Activated CD4-positive, alpha-beta T cell treated with anti-CD3 and anti-CD28 coated beads for 36 hours (primary cell): Measurements from ENCODE around the gene TRPM3. TPM values are rescaled to one million over a fixed set of nuclear protein-coding genes. Genes with fewer than 3 reads are reported as not detected.

ENCODE experiments used
- ATAC-seq: fragments of 200-7000 bp; cut with Tn5 transposase; one replicate; pipeline ENCODE4 v1.10.0; 2021; ENCODE audit warnings: mild to moderate bottlenecking, moderate library complexity
- CTCF ChIA-PET: fragments of 350-600 bp; sonication (Branson Sonifier 250); formaldehyde crosslinking; loops from one replicate; lab custom pipeline; 2021; ENCODE audit warnings: antibody characterized with exemption; lab: Charles Lee
- POLR2A ChIA-PET: fragments of 350-600 bp; sonication (Branson Sonifier 250); formaldehyde crosslinking; loops from one replicate; lab custom pipeline; 2021; ENCODE audit warnings: antibody characterized with exemption, inconsistent platforms; lab: Charles Lee
- DNase-seq: peaks from one replicate; pipeline ENCODE4 v3.0.0-alpha.2; 2020
- H3K27ac Mint-ChIP-seq: one replicate; pipeline ENCODE4 v1.8.0; 2021; ENCODE audit warnings: mixed read lengths
- H3K27me3 Mint-ChIP-seq: one replicate; pipeline ENCODE4 v1.8.0; 2021; ENCODE audit warnings: mixed read lengths
- H3K36me3 Mint-ChIP-seq: one replicate; pipeline ENCODE4 v1.8.0; 2021; ENCODE audit warnings: low read depth, mixed read lengths
- H3K4me1 Mint-ChIP-seq: one replicate; pipeline ENCODE4 v1.8.0; 2021; ENCODE audit warnings: mixed read lengths
- H3K4me3 Mint-ChIP-seq: one replicate; pipeline ENCODE4 v1.8.0; 2021; ENCODE audit warnings: mild to moderate bottlenecking, moderate library complexity, mixed read lengths
- H3K9me3 Mint-ChIP-seq: one replicate; pipeline ENCODE4 v1.8.0; 2021; ENCODE audit warnings: low read depth, mixed read lengths
- intact Hi-C, 2 experiments: fragments of 100-400 bp; cut with DNase I in 1 of 2; cut with micrococcal nuclease in 1 of 2; formaldehyde crosslinking; loops; one replicate each; pipeline versions ENCODE4 v1.14.2 to v1.15.1; 2022 to 2024; cut with DNase I, micrococcal nuclease
- total RNA-seq, 2 experiments: library from RNA; stranded (reverse); gene quantifications; one replicate each; pipeline ENCODE4 v1.2.3, GENCODE V29; 2021

TRPM3 gene
- total RNA-seq = not detected

- intact Hi-C loops = no loop called here
- CTCF ChIA-PET = no interaction called here
- Mint-ChIP-seq H3K9me3 (no peaks in the 10 kb centered on the region), H3K4me1 (no peaks in the 10 kb centered on the region), H3K27ac (no peak within 1 kb of the TSS), H3K27me3 (peaks cover 22% of the 10 kb centered on the region), H3K36me3 (no peaks in the 10 kb centered on the region), H3K4me3 (no peak within 1 kb of the TSS)
- ATAC-seq = no peak
- POLR2A ChIA-PET = no interaction called here
- DNase-seq = no peak
These were observed at the start of gene TRPM3 for GRCh38 chr9:71121275-71122021. Gene TRPM3, minus strand, starts transcription at chr9:71121621. Its CDS starts 267 bp downstream, at chr9:71121354.

GRCh38 chr9:71168418-71168817, 47.0 kb upstream of the TRPM3 start:
- ATAC-seq = no peak
- no peak overlapping the region for H3K27ac Mint-ChIP-seq
- no peak overlapping the region for H3K4me3 Mint-ChIP-seq
- no peaks in the 10 kb centered on the region for H3K4me1 Mint-ChIP-seq
- H3K27me3 Mint-ChIP-seq = no peaks in the 10 kb centered on the region
- intact Hi-C loops = no loop called here
- ChIA-PET POLR2A (no interaction called here), CTCF (no interaction called here)
- no peaks in the 10 kb centered on the region for H3K36me3 Mint-ChIP-seq
- peaks cover 7% of the 10 kb centered on the region for H3K9me3 Mint-ChIP-seq
- DNase-seq = no peak

GRCh38 chr9:71162126-71162525, 40.7 kb upstream of the TRPM3 start:
- CTCF ChIA-PET = no interaction called here
- Mint-ChIP-seq H3K4me1 (no peaks in the 10 kb centered on the region), H3K36me3 (no peaks in the 10 kb centered on the region), H3K4me3 (no peak overlapping the region), H3K27me3 (no peaks in the 10 kb centered on the region), H3K9me3 (no peaks in the 10 kb centered on the region), H3K27ac (no peak overlapping the region)
- intact Hi-C loops = no loop called here
- ATAC-seq (no peak), DNase-seq (no peak)
- POLR2A ChIA-PET = no interaction called here

GRCh38 chr9:71157731-71158130, 36.3 kb upstream of the TRPM3 start:
- Mint-ChIP-seq H3K4me3 (no peak overlapping the region), H3K36me3 (no peaks in the 10 kb centered on the region), H3K9me3 (no peaks in the 10 kb centered on the region), H3K27ac (no peak overlapping the region), H3K4me1 (no peaks in the 10 kb centered on the region), H3K27me3 (no peaks in the 10 kb centered on the region)
- CTCF ChIA-PET = interaction anchor here (0.6 to 0.7 kb wide), 2 partner anchors 45 to 410 kb away, joined by 3 read pairs; no protein-coding TSS in a partner anchor
- intact Hi-C loops = no loop called here
- POLR2A ChIA-PET = no interaction called here
- ATAC-seq = no peak
- no peak for DNase-seq

GRCh38 chr9:71147368-71147767, 25.9 kb upstream of the TRPM3 start:
- DNase-seq (no peak), ATAC-seq (no peak)
- Mint-ChIP-seq H3K4me3 (no peak overlapping the region), H3K36me3 (no peaks in the 10 kb centered on the region), H3K27me3 (no peaks in the 10 kb centered on the region), H3K9me3 (peaks cover 2% of the 10 kb centered on the region), H3K4me1 (no peaks in the 10 kb centered on the region), H3K27ac (no peak overlapping the region)
- CTCF ChIA-PET = no interaction called here
- POLR2A ChIA-PET = no interaction called here
- intact Hi-C loops = no loop called here

GRCh38 chr9:71146511-71146910, 25.1 kb upstream of the TRPM3 start:
- intact Hi-C loops = no loop called here
- CTCF ChIA-PET = no interaction called here
- Mint-ChIP-seq H3K4me3 (no peak overlapping the region), H3K27ac (no peak overlapping the region), H3K4me1 (no peaks in the 10 kb centered on the region), H3K36me3 (no peaks in the 10 kb centered on the region), H3K27me3 (no peaks in the 10 kb centered on the region), H3K9me3 (peaks cover 2% of the 10 kb centered on the region)
- DNase-seq = no peak
- ATAC-seq = no peak
- POLR2A ChIA-PET = no interaction called here

- H3K36me3 Mint-ChIP-seq = no peaks in the 10 kb centered on the region
- H3K27me3 Mint-ChIP-seq = no peaks in the 10 kb centered on the region
- H3K9me3 Mint-ChIP-seq = peaks cover 2% of the 10 kb centered on the region
- DNase-seq = no peak
- ChIA-PET CTCF (no interaction called here), POLR2A (no interaction called here)
- ATAC-seq = no peak
- intact Hi-C loops = no loop called here
- H3K4me1 Mint-ChIP-seq = no peaks in the 10 kb centered on the region
- no peak overlapping the region for H3K4me3 Mint-ChIP-seq
- no peak overlapping the region for H3K27ac Mint-ChIP-seq
These were observed 23.8 kb upstream of the TRPM3 start for GRCh38 chr9:71145179-71145578.

- no peak for ATAC-seq
These were observed 23.1 kb upstream of the TRPM3 start for GRCh38 chr9:71144495-71144894.

GRCh38 chr9:71136696-71137095, 15.3 kb upstream of the TRPM3 start:
- intact Hi-C loops = no loop called here
- H3K4me3 Mint-ChIP-seq = no peak overlapping the region
- no peak for ATAC-seq
- H3K36me3 Mint-ChIP-seq = no peaks in the 10 kb centered on the region
- H3K4me1 Mint-ChIP-seq = no peaks in the 10 kb centered on the region
- no peak overlapping the region for H3K27ac Mint-ChIP-seq
- H3K27me3 Mint-ChIP-seq = no peaks in the 10 kb centered on the region
- no peak for DNase-seq
- H3K9me3 Mint-ChIP-seq = no peaks in the 10 kb centered on the region
- ChIA-PET POLR2A (interaction anchor here (0.6 kb wide), 1 partner anchor 1080 kb away, joined by 3 read pairs; no protein-coding TSS in a partner anchor), CTCF (no interaction called here)

More at GRCh38 chr9:71144495-71144894, 23.1 kb upstream of the TRPM3 start:
- peaks cover 2% of the 10 kb centered on the region for H3K9me3 Mint-ChIP-seq
- intact Hi-C loops = no loop called here
- H3K4me1 Mint-ChIP-seq = no peaks in the 10 kb centered on the region
- DNase-seq = no peak
- no peak overlapping the region for H3K27ac Mint-ChIP-seq
- ChIA-PET CTCF (no interaction called here), POLR2A (no interaction called here)
- no peaks in the 10 kb centered on the region for H3K27me3 Mint-ChIP-seq
- no peak overlapping the region for H3K4me3 Mint-ChIP-seq
- H3K36me3 Mint-ChIP-seq = no peaks in the 10 kb centered on the region

GRCh38 chr9:71131145-71131544, 9.7 kb upstream of the TRPM3 start:
- intact Hi-C loops = no loop called here
- Mint-ChIP-seq H3K9me3 (no peaks in the 10 kb centered on the region), H3K36me3 (no peaks in the 10 kb centered on the region), H3K27ac (no peak overlapping the region), H3K4me1 (no peaks in the 10 kb centered on the region), H3K27me3 (no peaks in the 10 kb centered on the region), H3K4me3 (no peak overlapping the region)
- CTCF ChIA-PET = interaction anchor here (1.0 kb wide), 1 partner anchor 18 kb away, joined by 3 read pairs; no protein-coding TSS in a partner anchor
- ATAC-seq (no peak), DNase-seq (no peak)
- POLR2A ChIA-PET = no interaction called here

GRCh38 chr9:71130521-71130920, 9.1 kb upstream of the TRPM3 start:
- Mint-ChIP-seq H3K36me3 (no peaks in the 10 kb centered on the region), H3K27ac (no peak overlapping the region), H3K9me3 (no peaks in the 10 kb centered on the region), H3K4me1 (no peaks in the 10 kb centered on the region), H3K27me3 (no peaks in the 10 kb centered on the region), H3K4me3 (no peak overlapping the region)
- ChIA-PET POLR2A (no interaction called here), CTCF (interaction anchor here (1.0 kb wide), 1 partner anchor 19 kb away, joined by 3 read pairs; no protein-coding TSS in a partner anchor)
- DNase-seq (no peak), ATAC-seq (no peak)
- intact Hi-C loops = no loop called here

GRCh38 chr9:71128796-71129195, 7.4 kb upstream of the TRPM3 start:
- Mint-ChIP-seq H3K4me3 (no peak overlapping the region), H3K4me1 (no peaks in the 10 kb centered on the region), H3K27me3 (peaks cover under 1% of the 10 kb centered on the region), H3K36me3 (no peaks in the 10 kb centered on the region), H3K27ac (no peak overlapping the region), H3K9me3 (no peaks in the 10 kb centered on the region)
- ATAC-seq = no peak
- DNase-seq = no peak
- ChIA-PET POLR2A (no interaction called here), CTCF (no interaction called here)
- intact Hi-C loops = no loop called here
